WTC11 (cell line): Measurements from ENCODE around the gene CGB2. TPM values are rescaled to one million over a fixed set of nuclear protein-coding genes. Genes with fewer than 3 reads are reported as not detected.
"Not testable (repeated sequence)": the region's sequence is repeated elsewhere in the genome, so short reads cannot be mapped to it uniquely, and the experiment has no call there.

Experiments used
- ATAC-seq: fragments of 200-7000 bp; cut with Tn5 transposase; 2 replicates; pipeline ENCODE4 v1.10.0; 2021; ENCODE audit warnings: mild to moderate bottlenecking, moderate library complexity
- CTCF ChIA-PET: fragments of 300-600 bp; sonication (Branson Sonifier 250); formaldehyde crosslinking; loops from one replicate; lab custom pipeline; 2021; ENCODE audit warnings: antibody characterized with exemption; lab: Charles Lee
- POLR2A ChIA-PET: fragments of 350-600 bp; sonication (Branson Sonifier 250); formaldehyde crosslinking; loops from one replicate; lab custom pipeline; 2021; ENCODE audit warnings: antibody characterized with exemption; lab: Charles Lee
- DNase-seq: peaks from one replicate; pipeline ENCODE4 v3.0.0; 2021; ENCODE audit warnings: low spot score
- H3K27ac Mint-ChIP-seq: 2 replicates; pipeline ENCODE4 v1.8.0; 2021; ENCODE audit warnings: mixed read lengths
- H3K27me3 Mint-ChIP-seq: 2 replicates; pipeline ENCODE4 v1.8.0; 2021; ENCODE audit warnings: low read depth, mild to moderate bottlenecking, moderate library complexity, mixed read lengths
- H3K36me3 Mint-ChIP-seq: 2 replicates; pipeline ENCODE4 v1.8.0; 2021; ENCODE audit warnings: mixed read lengths
- H3K4me1 Mint-ChIP-seq: 2 replicates; pipeline ENCODE4 v1.8.0; 2022; ENCODE audit warnings: mixed read lengths
- H3K4me3 Mint-ChIP-seq: 2 replicates; pipeline ENCODE4 v1.8.0; 2021; ENCODE audit warnings: mild to moderate bottlenecking, moderate library complexity, mixed read lengths
- H3K9me3 Mint-ChIP-seq: 2 replicates; pipeline ENCODE4 v1.8.0; 2021; ENCODE audit warnings: mixed read lengths
- CBFB ChIP-seq: sonication (generic); formaldehyde crosslinking; IDR thresholded peaks from 2 replicates; pipeline ENCODE4 v1.8.1; 2022; ENCODE audit warnings: mild to moderate bottlenecking, low read depth, missing genetic modification reagents
- EMX1 ChIP-seq: fragments of 250-450 bp; sonication (Bioruptor Pico); IDR thresholded peaks from 2 replicates; pipeline ENCODE4 v1.8.0; 2021; ENCODE audit warnings: mild to moderate bottlenecking
- FOXK1 ChIP-seq: sonication (generic); formaldehyde crosslinking; IDR thresholded peaks from 2 replicates; pipeline ENCODE4 v1.8.0; 2022; ENCODE audit warnings: mild to moderate bottlenecking, moderate library complexity, missing genetic modification reagents
- GABPB1 ChIP-seq: sonication (generic); formaldehyde crosslinking; IDR thresholded peaks from 2 replicates; pipeline ENCODE4 v1.8.1; 2023; ENCODE audit warnings: mild to moderate bottlenecking, missing genetic modification reagents
- GRHL2 ChIP-seq: fragments of 250-450 bp; sonication (Bioruptor Pico); IDR thresholded peaks from 2 replicates; pipeline ENCODE4 v1.8.0; 2022; ENCODE audit warnings: mild to moderate bottlenecking, moderate library complexity; ENCODE audit not compliant: insufficient replicate concordance, severe bottlenecking
- MYBL2 ChIP-seq: sonication (generic); formaldehyde crosslinking; IDR thresholded peaks from 2 replicates; pipeline ENCODE4 v1.8.1; 2023; ENCODE audit warnings: mild to moderate bottlenecking, moderate library complexity, missing genetic modification reagents
- NR1H2 ChIP-seq: sonication (generic); formaldehyde crosslinking; IDR thresholded peaks from 2 replicates; pipeline ENCODE4 v1.9.0; 2021; ENCODE audit warnings: mild to moderate bottlenecking, moderate library complexity, missing genetic modification reagents
- OVOL2 ChIP-seq: fragments of 250-450 bp; sonication (Bioruptor Pico); IDR thresholded peaks from 2 replicates; pipeline ENCODE4 v1.9.0; 2021; ENCODE audit warnings: mild to moderate bottlenecking, borderline replicate concordance
- PRRX2 ChIP-seq: fragments of 250-450 bp; sonication (Bioruptor Pico); IDR thresholded peaks from 2 replicates; pipeline ENCODE4 v1.8.0; 2021; ENCODE audit warnings: mild to moderate bottlenecking
- SMAD4 ChIP-seq: sonication (generic); formaldehyde crosslinking; IDR thresholded peaks from 2 replicates; pipeline ENCODE4 v1.8.0; 2022; ENCODE audit warnings: mild to moderate bottlenecking, missing genetic modification reagents
- SP1 ChIP-seq: sonication (generic); formaldehyde crosslinking; conservative IDR thresholded peaks from 2 replicates; pipeline ENCODE4 v1.8.1; 2022; ENCODE audit warnings: missing genetic modification reagents
- TEAD1 ChIP-seq: sonication (generic); formaldehyde crosslinking; IDR thresholded peaks from 2 replicates; pipeline ENCODE4 v1.8.0; 2022; ENCODE audit warnings: mild to moderate bottlenecking, missing genetic modification reagents
- ZNF396 ChIP-seq: fragments of 250-450 bp; sonication (Bioruptor Pico); IDR thresholded peaks from 2 replicates; pipeline ENCODE4 v1.8.0; 2021; ENCODE audit warnings: mild to moderate bottlenecking, moderate library complexity, borderline replicate concordance
- total RNA-seq: library from RNA; stranded (reverse); gene quantifications from 3 replicates; pipeline ENCODE4 v1.2.3, GENCODE V29; 2021
- TF ChIP-seq, protein P1 (sequence below): sonication (generic); formaldehyde crosslinking; IDR thresholded peaks from 2 replicates; pipeline ENCODE4 v1.8.1; 2023; ENCODE audit warnings: mild to moderate bottlenecking, missing genetic modification reagents, moderate library complexity
- TF ChIP-seq, protein P2 (sequence below): sonication (generic); formaldehyde crosslinking; IDR thresholded peaks from 2 replicates; pipeline ENCODE4 v1.8.0; 2023; ENCODE audit warnings: missing genetic modification reagents, mild to moderate bottlenecking, borderline replicate concordance
- TF ChIP-seq, protein P3 (sequence below): sonication (generic); formaldehyde crosslinking; IDR thresholded peaks from 2 replicates; pipeline ENCODE4 v1.8.0; 2023; ENCODE audit warnings: missing genetic modification reagents
- TF ChIP-seq, protein P4 (sequence below): sonication (generic); formaldehyde crosslinking; IDR thresholded peaks from 2 replicates; pipeline ENCODE4 v1.8.0; 2023; ENCODE audit warnings: mild to moderate bottlenecking, missing genetic modification reagents
- TF ChIP-seq, protein P5 (sequence below): fragments of 250-450 bp; sonication (Bioruptor Pico); IDR thresholded peaks from 2 replicates; pipeline ENCODE4 v1.9.0; 2021; ENCODE audit warnings: mild to moderate bottlenecking
- TF ChIP-seq, protein P6 (sequence below): sonication (generic); formaldehyde crosslinking; conservative IDR thresholded peaks from 2 replicates; pipeline ENCODE4 v1.8.1; 2023; ENCODE audit warnings: mild to moderate bottlenecking, low read depth, missing genetic modification reagents, moderate library complexity

The CGB2 gene
- total RNA-seq, 1 experiment from 2014 or later = not detected

DNA sequence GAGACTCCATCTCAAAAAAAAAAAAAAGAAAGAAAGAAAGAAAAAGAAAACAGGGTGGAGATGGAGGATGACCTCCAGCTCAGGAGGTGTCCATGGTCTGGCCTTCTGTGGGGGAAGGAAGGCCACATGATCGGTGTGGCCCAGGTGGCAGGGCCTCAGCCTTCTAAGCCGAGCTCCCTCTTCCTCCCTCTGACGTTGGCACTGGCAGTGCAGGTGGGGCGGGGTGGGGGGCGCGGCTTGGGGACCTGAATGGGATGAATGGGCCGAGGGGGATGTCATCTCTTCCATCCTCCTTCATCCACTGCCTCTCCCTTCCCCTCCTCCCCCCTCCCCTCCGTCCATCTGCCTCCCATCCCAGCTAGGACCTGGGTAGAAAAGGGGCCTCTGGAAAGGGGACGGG is 8.0 kb downstream of the CGB2 start:
- peaks cover 13% of the 10 kb centered on the region for H3K27me3 Mint-ChIP-seq
- H3K9me3 Mint-ChIP-seq, ATAC-seq, H3K4me3 Mint-ChIP-seq, DNase-seq, H3K27ac Mint-ChIP-seq, H3K4me1 Mint-ChIP-seq, H3K36me3 Mint-ChIP-seq: not testable (repeated sequence)
- ChIA-PET POLR2A (interaction anchor here (0.6 kb wide), 1 partner anchor 497 kb away, joined by 3 read pairs; no protein-coding TSS in a partner anchor), CTCF (interaction anchor here (0.7 to 0.9 kb wide), 2 partner anchors 58 to 171 kb away, joined by 3 to 4 read pairs; no protein-coding TSS in a partner anchor)

DNA sequence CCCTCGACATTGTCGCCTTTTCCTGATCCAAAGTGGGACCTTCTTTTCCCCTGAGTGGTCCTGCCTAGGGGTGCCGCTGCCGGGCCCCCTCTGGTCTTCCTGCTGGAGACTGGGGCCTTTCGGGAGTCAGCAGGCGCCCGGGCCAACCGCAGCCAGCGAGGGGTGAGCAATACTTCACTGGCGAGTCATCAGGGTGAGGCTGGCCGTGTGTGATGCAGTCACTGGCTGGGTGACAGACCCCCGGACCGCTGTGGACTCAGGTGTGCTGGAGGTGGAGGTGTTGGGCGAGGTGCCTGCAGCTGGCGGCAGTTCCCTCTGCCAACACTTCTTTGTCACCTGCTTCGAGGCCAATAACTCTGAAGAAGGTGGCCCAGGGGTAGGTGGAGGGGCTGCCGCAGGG is 10.5 kb downstream of the CGB2 start:
- Mint-ChIP-seq H3K4me1 (no peaks in the 10 kb centered on the region), H3K27ac (no peak overlapping the region), H3K4me3 (no peak overlapping the region), H3K27me3 (peaks cover 10% of the 10 kb centered on the region), H3K36me3 (no peaks in the 10 kb centered on the region), H3K9me3 (no peaks in the 10 kb centered on the region)
- TF ChIP-seq EMX1 (CRISPR knock-in tag) = no peak
- TF ChIP-seq CBFB (CRISPR knock-in tag) = no peak
- no peak for TF ChIP-seq MYBL2
- TF ChIP-seq GRHL2 (CRISPR knock-in tag) = no peak
- TF ChIP-seq OVOL2 = no peak
- TF ChIP-seq PRRX2 (CRISPR knock-in tag) = no peak
- TF ChIP-seq, protein P1, sequence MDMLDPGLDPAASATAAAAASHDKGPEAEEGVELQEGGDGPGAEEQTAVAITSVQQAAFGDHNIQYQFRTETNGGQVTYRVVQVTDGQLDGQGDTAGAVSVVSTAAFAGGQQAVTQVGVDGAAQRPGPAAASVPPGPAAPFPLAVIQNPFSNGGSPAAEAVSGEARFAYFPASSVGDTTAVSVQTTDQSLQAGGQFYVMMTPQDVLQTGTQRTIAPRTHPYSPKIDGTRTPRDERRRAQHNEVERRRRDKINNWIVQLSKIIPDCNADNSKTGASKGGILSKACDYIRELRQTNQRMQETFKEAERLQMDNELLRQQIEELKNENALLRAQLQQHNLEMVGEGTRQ (CRISPR knock-in tag) = no peak
- TF ChIP-seq SMAD4 (CRISPR knock-in tag) = no peak
- TF ChIP-seq, protein P2, sequence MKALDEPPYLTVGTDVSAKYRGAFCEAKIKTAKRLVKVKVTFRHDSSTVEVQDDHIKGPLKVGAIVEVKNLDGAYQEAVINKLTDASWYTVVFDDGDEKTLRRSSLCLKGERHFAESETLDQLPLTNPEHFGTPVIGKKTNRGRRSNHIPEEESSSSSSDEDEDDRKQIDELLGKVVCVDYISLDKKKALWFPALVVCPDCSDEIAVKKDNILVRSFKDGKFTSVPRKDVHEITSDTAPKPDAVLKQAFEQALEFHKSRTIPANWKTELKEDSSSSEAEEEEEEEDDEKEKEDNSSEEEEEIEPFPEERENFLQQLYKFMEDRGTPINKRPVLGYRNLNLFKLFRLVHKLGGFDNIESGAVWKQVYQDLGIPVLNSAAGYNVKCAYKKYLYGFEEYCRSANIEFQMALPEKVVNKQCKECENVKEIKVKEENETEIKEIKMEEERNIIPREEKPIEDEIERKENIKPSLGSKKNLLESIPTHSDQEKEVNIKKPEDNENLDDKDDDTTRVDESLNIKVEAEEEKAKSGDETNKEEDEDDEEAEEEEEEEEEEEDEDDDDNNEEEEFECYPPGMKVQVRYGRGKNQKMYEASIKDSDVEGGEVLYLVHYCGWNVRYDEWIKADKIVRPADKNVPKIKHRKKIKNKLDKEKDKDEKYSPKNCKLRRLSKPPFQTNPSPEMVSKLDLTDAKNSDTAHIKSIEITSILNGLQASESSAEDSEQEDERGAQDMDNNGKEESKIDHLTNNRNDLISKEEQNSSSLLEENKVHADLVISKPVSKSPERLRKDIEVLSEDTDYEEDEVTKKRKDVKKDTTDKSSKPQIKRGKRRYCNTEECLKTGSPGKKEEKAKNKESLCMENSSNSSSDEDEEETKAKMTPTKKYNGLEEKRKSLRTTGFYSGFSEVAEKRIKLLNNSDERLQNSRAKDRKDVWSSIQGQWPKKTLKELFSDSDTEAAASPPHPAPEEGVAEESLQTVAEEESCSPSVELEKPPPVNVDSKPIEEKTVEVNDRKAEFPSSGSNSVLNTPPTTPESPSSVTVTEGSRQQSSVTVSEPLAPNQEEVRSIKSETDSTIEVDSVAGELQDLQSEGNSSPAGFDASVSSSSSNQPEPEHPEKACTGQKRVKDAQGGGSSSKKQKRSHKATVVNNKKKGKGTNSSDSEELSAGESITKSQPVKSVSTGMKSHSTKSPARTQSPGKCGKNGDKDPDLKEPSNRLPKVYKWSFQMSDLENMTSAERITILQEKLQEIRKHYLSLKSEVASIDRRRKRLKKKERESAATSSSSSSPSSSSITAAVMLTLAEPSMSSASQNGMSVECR = no peak
- TF ChIP-seq, protein P3, sequence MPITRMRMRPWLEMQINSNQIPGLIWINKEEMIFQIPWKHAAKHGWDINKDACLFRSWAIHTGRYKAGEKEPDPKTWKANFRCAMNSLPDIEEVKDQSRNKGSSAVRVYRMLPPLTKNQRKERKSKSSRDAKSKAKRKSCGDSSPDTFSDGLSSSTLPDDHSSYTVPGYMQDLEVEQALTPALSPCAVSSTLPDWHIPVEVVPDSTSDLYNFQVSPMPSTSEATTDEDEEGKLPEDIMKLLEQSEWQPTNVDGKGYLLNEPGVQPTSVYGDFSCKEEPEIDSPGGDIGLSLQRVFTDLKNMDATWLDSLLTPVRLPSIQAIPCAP = no peak
- TF ChIP-seq FOXK1 (CRISPR knock-in tag) = no peak
- TF ChIP-seq, protein P4, sequence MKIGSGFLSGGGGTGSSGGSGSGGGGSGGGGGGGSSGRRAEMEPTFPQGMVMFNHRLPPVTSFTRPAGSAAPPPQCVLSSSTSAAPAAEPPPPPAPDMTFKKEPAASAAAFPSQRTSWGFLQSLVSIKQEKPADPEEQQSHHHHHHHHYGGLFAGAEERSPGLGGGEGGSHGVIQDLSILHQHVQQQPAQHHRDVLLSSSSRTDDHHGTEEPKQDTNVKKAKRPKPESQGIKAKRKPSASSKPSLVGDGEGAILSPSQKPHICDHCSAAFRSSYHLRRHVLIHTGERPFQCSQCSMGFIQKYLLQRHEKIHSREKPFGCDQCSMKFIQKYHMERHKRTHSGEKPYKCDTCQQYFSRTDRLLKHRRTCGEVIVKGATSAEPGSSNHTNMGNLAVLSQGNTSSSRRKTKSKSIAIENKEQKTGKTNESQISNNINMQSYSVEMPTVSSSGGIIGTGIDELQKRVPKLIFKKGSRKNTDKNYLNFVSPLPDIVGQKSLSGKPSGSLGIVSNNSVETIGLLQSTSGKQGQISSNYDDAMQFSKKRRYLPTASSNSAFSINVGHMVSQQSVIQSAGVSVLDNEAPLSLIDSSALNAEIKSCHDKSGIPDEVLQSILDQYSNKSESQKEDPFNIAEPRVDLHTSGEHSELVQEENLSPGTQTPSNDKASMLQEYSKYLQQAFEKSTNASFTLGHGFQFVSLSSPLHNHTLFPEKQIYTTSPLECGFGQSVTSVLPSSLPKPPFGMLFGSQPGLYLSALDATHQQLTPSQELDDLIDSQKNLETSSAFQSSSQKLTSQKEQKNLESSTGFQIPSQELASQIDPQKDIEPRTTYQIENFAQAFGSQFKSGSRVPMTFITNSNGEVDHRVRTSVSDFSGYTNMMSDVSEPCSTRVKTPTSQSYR (CRISPR knock-in tag) = no peak
- TF ChIP-seq, protein P5, sequence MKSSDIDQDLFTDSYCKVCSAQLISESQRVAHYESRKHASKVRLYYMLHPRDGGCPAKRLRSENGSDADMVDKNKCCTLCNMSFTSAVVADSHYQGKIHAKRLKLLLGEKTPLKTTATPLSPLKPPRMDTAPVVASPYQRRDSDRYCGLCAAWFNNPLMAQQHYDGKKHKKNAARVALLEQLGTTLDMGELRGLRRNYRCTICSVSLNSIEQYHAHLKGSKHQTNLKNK = no peak
- TF ChIP-seq, protein P6, sequence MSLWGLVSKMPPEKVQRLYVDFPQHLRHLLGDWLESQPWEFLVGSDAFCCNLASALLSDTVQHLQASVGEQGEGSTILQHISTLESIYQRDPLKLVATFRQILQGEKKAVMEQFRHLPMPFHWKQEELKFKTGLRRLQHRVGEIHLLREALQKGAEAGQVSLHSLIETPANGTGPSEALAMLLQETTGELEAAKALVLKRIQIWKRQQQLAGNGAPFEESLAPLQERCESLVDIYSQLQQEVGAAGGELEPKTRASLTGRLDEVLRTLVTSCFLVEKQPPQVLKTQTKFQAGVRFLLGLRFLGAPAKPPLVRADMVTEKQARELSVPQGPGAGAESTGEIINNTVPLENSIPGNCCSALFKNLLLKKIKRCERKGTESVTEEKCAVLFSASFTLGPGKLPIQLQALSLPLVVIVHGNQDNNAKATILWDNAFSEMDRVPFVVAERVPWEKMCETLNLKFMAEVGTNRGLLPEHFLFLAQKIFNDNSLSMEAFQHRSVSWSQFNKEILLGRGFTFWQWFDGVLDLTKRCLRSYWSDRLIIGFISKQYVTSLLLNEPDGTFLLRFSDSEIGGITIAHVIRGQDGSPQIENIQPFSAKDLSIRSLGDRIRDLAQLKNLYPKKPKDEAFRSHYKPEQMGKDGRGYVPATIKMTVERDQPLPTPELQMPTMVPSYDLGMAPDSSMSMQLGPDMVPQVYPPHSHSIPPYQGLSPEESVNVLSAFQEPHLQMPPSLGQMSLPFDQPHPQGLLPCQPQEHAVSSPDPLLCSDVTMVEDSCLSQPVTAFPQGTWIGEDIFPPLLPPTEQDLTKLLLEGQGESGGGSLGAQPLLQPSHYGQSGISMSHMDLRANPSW (CRISPR knock-in tag) = no peak
- no peak for TF ChIP-seq TEAD1 (CRISPR knock-in tag)
- TF ChIP-seq ZNF396 (CRISPR knock-in tag) = no peak
- TF ChIP-seq NR1H2 (CRISPR knock-in tag) = no peak
- no peak for TF ChIP-seq SP1 (CRISPR knock-in tag)
- no peak for TF ChIP-seq GABPB1
- ChIA-PET POLR2A (no interaction called here), CTCF (no interaction called here)
- ATAC-seq = no peak
- DNase-seq = no peak

DNA sequence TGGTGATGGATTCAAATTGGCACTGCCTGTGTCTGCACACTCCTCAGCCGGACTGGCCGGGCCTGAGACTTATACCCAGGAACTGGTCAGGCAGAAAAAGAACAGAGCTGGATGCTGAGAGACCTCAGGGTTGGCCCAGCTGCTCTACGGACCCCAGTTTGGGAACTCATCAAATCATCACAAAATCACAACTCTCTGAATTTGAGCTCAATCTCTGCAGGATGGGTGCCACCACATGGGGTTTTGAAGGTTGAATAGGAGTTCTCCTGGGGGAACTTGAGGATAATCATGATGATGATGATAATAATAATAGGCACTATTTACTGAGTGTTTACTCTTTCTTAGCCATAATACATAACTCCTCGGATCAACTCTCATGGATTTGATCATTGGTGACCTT is 11.0 kb downstream of the CGB2 start:
- H3K4me3 Mint-ChIP-seq, CTCF ChIA-PET, H3K36me3 Mint-ChIP-seq, ATAC-seq, H3K27ac Mint-ChIP-seq, H3K27me3 Mint-ChIP-seq, POLR2A ChIA-PET, DNase-seq, H3K4me1 Mint-ChIP-seq, H3K9me3 Mint-ChIP-seq: not testable (repeated sequence)

DNA sequence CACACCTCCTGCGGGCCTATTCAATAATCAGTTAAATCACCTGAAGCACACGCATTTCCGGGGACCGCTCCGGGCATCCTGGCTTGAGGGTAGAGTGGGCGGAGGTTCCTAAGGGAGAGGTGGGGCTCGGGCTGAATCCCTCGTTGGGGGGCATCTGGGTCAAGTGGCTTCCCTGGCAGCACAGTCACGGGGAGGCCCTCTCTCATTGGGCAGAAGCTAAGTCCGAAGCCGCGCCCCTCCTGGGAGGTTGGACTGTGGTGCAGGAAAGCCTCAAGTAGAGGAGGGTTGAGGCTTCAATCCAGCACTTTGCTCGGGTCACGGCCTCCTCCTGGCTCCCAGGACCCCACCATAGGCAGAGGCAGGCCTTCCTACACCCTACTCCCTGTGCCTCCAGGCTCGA is 11.9 kb downstream of the CGB2 start, which contains the start of gene CGB5:
Gene CGB5, plus strand, starts transcription at position 301 of the 400 bp plus-strand sequence. CDS start 362 bp downstream, outside the sequence.
- H3K27me3 Mint-ChIP-seq, CTCF ChIA-PET, POLR2A ChIA-PET, H3K4me3 Mint-ChIP-seq, H3K9me3 Mint-ChIP-seq, H3K36me3 Mint-ChIP-seq, ATAC-seq, DNase-seq, H3K4me1 Mint-ChIP-seq, H3K27ac Mint-ChIP-seq: not testable (repeated sequence)
